GM10266 (cell line): ENCODE data around the gene NSMF.

Source experiments
- DNase-seq: peaks from one replicate; pipeline ENCODE4 v3.0.0; 2012; ENCODE audit errors: extremely low spot score
- TF ChIP-seq, protein P1 (sequence below): IDR thresholded peaks from 2 replicates; pipeline ENCODE4 v1.5.1; 2012; ENCODE audit warnings: mild to moderate bottlenecking, low read depth; ENCODE audit not compliant: control insufficient read depth, insufficient read depth; ENCODE audit errors: missing control alignments

The NSMF gene

DNA sequence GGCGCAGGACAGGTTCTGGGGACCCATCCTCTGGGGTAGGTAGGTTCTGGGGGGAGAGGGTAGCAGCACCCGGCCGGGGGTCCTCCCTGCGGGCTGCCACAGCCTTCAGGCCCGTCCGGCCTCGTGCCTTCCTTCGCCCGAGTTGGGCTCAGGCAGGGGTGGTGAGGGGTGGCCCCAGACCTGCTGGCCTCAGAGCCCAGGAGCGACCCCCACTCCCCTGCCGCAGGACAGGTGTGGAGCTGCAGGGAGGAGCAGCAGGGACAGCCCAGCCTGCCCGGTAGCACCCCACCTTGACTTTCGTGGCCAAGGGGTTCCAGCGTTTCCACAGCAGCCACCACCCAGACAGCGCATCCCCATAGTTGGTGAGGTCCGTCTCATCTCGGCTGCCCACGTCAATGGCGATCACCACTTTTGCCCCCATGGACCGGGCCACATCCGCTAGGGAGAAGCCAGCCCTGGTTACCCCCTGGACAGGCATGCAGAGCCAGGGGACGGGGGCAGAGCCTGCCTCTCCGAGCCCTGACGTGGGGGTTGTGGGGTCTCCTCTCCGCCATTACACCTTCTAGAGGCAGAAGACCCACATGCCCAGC lies 3.4 kb upstream of the NSMF start:
- no peak for DNase-seq
- TF ChIP-seq, protein P1, sequence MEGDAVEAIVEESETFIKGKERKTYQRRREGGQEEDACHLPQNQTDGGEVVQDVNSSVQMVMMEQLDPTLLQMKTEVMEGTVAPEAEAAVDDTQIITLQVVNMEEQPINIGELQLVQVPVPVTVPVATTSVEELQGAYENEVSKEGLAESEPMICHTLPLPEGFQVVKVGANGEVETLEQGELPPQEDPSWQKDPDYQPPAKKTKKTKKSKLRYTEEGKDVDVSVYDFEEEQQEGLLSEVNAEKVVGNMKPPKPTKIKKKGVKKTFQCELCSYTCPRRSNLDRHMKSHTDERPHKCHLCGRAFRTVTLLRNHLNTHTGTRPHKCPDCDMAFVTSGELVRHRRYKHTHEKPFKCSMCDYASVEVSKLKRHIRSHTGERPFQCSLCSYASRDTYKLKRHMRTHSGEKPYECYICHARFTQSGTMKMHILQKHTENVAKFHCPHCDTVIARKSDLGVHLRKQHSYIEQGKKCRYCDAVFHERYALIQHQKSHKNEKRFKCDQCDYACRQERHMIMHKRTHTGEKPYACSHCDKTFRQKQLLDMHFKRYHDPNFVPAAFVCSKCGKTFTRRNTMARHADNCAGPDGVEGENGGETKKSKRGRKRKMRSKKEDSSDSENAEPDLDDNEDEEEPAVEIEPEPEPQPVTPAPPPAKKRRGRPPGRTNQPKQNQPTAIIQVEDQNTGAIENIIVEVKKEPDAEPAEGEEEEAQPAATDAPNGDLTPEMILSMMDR: no peak

DNA sequence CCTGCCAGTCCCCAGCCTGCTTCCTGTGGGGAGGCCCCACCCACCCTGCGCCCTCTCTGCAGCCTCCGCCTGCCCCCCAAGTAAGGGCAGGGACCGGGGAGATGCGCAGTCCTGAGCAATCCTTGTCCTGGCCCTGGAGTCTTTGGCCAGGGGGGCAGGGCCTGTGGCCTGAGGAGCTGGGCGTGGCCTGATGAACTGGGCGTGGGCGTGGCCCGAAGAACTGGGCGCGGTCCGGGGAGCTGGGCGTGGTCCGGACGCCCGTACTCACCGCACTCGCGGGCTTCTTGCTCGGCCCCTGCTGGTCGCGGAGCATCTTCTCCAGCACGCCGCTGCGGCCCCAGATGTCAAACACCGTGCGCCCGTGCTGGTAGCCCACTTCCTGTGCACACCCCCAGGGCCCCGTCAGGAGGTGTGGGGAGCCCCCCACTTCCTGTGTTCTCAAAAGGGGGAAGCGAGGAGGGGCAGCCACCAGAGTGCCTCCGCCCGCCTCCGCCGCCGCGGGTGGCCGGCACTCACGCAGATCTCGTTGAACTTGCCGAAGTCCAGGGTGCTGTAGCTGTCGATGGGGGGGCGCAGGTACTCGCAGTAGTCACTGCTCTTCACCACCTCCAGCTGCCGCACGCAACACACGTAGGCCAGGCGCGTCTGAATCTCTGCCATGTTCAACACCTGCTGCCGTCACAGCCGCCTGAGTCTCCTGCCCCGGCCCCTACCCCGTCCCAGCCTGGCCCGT lies 2.7 kb upstream of the NSMF start:
- TF ChIP-seq, protein P1: peak; percentile 34
- peak; percentile 94 for DNase-seq

DNA sequence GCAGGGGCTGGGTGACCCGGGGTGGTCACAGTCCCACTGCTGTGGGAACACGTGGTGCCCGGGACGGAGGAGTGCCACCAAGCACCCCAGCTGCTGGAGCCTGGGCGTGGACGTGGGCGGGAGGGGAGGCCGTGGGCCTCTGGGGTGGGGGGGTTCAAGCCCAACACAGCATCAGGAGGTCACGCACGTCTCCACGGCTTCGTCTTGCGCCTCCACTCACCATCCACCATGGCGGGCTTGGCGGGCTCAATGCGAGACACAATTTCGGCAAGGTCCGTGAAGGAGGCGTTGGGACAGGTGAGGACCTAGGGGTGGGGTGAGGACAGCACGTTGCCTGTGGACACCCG lies 2.2 kb upstream of the NSMF start:
- no peak for DNase-seq
- TF ChIP-seq, protein P1: no peak

DNA sequence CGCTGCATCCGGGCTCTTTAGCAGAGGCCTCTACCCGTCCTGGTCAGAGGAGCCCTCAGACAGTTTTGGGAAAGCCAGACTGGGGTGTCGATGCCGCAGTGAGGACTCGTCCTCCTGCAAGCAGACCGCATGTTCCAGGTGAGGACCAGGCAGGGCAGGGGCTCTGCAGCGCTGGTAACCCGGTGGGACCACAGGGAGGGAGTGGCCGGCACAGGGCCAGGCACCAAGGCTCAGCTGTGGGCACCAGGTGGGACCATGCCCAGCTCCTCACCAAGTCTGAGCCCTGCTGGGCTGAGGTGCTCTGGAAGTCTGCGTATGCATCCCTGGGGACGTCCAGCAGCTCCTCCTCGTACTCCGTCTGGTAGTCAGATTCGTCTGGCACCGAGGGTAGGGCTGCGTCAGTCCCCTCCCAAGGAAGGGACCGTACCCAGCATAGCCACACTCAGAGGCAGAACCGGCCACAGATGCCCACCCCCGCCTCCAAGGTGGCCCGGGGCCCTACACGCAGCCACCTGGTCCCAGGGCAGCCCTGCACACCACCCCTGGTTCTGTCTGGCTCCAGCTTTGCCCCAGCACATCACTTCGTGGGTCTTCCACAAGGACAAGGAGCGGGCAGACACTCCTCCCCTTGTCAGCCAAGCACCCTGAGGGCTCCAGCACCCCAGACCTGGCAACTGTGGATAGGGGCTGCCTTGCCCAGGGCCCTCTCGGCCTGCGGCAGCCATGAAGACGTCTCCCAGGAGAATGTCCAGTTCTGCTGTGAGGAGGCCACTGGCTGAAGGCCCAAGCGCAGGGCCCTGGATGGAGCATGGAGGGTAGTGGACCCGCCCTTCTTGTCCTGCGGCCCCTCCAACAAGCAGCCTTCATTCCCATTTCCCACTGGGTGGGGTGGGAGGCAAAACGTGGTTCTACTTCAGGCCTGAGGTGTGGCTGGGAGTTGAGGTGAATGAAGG lies 1.5 kb upstream of the NSMF start:
- no peak for DNase-seq
- TF ChIP-seq, protein P1: no peak

DNA sequence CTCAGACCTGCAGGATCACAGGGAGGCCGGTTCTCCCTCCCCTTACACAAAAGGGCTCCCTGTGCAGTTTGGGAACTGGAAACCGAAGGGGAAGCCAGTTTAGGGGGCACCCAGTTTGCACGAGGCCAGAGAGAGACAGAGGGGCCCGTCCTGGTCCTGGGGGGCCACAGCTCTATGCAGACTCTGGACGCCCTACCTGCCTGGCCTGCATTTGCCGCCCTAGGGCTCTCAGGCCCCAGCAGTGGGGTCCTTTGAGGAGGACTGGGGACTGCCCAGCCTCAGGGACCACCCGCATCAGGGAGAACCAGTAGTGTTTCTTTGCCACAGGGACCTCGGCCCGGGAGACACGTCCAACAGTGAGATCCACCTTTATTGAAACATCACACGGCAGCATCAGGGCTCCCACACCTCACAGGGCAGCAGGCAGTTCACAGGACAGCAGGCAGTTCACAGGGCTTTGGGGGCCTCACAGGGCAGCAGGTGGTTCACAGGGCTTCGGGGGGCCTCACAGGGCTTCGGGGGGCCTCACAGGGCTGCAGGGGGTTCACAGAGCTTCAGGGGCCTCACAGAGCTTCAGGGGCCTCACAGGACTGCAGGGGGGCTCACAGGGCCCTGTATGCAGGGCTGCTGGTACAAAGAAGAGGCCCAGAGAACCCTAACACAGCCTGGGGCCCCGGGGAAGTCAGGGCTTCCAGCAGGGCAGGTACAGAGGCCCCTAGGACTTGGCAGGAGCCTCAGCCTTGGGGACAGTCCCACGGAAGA lies 648 bp upstream of the NSMF start:
- no peak for DNase-seq
- TF ChIP-seq, protein P1: no peak

DNA sequence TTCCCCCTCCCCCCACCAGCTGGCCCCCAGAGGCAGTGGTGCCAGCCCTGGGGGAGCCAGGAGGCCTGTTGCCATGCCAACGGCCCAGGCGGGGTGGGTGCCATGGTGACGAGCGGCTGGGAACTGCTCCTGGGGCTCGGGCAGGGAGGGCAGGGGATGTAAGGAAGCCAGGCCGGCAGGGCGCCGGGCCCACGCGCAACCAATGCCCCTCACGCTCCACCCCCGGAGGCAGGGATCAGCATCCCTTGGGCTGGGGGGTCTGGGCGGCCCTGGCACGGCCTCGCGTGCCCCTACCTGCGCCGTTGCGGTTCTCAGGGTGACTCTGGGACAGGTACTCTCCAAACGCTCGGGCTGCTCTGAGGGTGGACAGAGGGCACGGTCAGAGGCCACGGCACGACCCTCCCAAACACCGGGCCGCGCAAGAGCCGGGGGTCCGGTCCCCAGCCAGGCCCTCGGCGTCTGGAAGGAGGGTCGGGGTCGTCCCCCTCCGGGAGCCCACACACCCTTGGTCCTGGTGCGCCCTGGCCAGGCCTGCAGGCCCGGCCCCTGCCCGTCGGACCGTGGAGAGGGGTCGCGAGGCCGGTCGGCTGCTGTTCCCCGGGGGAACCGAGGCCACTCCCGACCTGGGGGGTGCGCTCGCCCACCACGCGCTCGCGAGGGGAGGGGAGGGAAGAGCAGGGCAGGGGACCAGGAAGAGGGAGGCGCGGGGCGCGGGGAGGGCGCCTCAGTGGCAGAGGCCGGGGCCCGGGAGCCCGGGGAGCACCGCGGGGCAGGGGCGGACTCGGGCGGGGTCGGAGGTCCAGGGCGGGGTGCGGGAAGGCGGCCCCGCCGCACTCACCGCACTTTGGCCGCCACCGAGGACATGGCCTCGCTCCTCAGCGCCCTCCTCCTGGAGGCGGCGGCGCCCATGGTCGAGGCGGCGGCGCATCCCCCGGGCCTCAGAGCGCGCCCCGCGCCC lies 661 bp downstream of the NSMF start:
- DNase-seq: no peak
- TF ChIP-seq, protein P1: no peak
